ENCODE data around the gene RGS10.

Gene RGS10

DNA sequence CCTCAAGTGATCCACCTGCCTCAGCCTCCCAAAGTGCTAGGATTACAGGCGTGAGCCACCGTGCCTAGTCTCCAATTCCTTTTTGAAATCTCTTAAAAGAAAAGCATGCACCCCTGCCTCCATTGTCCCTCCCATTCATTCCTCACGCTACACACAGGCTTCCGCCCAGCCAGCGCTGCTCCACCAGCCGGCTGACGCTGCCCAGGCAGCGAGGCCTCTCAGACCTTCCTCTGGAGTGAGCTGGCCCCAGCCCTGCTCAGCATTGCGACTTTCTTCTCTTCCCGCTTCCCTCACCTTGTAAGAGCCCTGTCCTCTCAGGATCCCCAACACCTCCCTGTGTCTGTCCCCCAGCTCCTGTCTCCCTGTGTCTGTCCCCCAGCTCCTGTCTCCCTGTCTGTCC is 23.6 kb downstream of the RGS10 start:
- no peak overlapping the region for H3K4me3 ChIP-seq
- H3K27ac ChIP-seq = no peak overlapping the region
- no peak for DNase-seq
- intact Hi-C loops (cut with DNase I; ENCODE audit: low total_unique reads) = no loop called here
- H3K36me3 ChIP-seq = no peaks in the 10 kb centered on the region
- H3K27me3 ChIP-seq = no peaks in the 10 kb centered on the region
- no peaks in the 10 kb centered on the region for H3K4me1 ChIP-seq
- no peaks in the 10 kb centered on the region for H3K9me3 ChIP-seq
- TF ChIP-seq, protein P1, sequence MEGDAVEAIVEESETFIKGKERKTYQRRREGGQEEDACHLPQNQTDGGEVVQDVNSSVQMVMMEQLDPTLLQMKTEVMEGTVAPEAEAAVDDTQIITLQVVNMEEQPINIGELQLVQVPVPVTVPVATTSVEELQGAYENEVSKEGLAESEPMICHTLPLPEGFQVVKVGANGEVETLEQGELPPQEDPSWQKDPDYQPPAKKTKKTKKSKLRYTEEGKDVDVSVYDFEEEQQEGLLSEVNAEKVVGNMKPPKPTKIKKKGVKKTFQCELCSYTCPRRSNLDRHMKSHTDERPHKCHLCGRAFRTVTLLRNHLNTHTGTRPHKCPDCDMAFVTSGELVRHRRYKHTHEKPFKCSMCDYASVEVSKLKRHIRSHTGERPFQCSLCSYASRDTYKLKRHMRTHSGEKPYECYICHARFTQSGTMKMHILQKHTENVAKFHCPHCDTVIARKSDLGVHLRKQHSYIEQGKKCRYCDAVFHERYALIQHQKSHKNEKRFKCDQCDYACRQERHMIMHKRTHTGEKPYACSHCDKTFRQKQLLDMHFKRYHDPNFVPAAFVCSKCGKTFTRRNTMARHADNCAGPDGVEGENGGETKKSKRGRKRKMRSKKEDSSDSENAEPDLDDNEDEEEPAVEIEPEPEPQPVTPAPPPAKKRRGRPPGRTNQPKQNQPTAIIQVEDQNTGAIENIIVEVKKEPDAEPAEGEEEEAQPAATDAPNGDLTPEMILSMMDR (IDR thresholded peaks at IDR 0.05) = no peak

DNA sequence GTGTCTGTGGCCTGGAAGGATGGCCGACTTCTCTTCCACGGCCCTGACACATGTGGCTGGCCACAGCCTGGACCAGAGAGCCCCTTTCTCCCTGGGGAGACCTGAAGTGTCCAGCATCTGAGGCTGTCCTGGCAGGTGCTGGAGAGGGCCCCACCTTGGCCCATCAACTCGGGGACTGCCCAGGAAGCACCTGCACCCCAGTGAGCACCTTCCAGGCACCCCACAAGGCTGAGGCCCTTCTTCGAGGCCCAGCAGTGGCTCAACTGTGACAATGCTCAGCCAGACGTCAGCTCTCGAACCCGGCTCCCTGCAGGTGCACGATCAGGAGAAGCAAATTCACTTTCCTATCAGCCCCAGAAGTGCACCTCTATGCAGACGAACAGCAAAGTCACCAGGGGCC is 24.3 kb downstream of the RGS10 start:
- Histone ChIP-seq H3K4me1 (no peaks in the 10 kb centered on the region), H3K27ac (peak overlapping the region in 1 of 2 donors; percentile 27), H3K27me3 (no peaks in the 10 kb centered on the region), H3K36me3 (no peaks in the 10 kb centered on the region), H3K9me3 (no peaks in the 10 kb centered on the region), H3K4me3 (no peak overlapping the region)
- intact Hi-C loops (cut with DNase I; ENCODE audit: low total_unique reads) = no loop called here
- DNase-seq = no peak
- TF ChIP-seq, protein P1 (IDR thresholded peaks at IDR 0.05) = no peak

DNA sequence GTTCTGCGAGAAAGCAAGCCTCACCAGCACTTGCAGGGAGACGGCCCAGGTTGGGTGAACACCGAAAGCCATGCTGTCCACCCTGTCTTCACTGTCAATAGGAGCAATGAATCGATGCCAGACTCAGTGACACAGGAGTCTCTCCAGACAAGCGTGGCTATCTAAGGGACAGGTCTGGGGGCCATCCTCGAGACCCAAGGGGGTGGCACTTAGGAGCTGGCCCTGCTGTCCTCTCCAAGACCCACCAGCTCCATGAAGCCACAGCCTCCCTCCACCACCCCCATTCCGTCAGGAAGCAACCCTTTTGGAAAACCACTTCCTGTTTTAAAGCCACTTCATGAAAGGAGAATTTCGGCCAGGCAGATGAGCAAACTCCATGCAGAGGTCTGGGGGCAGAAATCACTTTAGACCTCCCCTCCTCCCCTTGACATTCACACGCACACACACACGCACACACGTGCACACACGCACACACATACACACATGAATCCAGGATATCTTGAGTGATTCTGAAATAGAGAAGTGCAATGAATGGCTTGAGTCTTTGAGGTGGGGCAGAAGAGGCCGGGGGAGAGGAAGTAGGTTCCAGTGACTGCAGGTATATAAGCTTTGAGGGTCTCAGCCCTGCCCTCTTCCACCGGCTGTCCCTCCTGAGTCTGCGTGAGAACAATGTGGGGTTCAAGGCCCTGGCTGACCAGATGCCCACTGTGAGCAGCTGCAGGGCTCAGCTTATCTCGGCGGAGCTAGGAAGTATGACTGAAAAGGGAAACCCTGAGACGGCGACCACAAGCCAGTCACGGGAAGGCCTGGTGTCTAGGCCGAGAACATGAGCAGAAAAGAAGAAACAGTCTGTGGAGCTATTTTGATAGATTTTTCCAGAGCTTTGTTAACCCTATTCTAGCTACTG is 25.0 kb downstream of the RGS10 start:
- no peaks in the 10 kb centered on the region for H3K27me3 ChIP-seq
- intact Hi-C loops (cut with DNase I; ENCODE audit: low total_unique reads) = no loop called here
- no peaks in the 10 kb centered on the region for H3K4me1 ChIP-seq
- no peak overlapping the region for H3K27ac ChIP-seq
- H3K36me3 ChIP-seq = no peaks in the 10 kb centered on the region
- TF ChIP-seq, protein P1 (IDR thresholded peaks at IDR 0.05) = no peak
- H3K9me3 ChIP-seq = no peaks in the 10 kb centered on the region
- H3K4me3 ChIP-seq = no peak overlapping the region
- DNase-seq = peak; percentile 57 to 71

DNA sequence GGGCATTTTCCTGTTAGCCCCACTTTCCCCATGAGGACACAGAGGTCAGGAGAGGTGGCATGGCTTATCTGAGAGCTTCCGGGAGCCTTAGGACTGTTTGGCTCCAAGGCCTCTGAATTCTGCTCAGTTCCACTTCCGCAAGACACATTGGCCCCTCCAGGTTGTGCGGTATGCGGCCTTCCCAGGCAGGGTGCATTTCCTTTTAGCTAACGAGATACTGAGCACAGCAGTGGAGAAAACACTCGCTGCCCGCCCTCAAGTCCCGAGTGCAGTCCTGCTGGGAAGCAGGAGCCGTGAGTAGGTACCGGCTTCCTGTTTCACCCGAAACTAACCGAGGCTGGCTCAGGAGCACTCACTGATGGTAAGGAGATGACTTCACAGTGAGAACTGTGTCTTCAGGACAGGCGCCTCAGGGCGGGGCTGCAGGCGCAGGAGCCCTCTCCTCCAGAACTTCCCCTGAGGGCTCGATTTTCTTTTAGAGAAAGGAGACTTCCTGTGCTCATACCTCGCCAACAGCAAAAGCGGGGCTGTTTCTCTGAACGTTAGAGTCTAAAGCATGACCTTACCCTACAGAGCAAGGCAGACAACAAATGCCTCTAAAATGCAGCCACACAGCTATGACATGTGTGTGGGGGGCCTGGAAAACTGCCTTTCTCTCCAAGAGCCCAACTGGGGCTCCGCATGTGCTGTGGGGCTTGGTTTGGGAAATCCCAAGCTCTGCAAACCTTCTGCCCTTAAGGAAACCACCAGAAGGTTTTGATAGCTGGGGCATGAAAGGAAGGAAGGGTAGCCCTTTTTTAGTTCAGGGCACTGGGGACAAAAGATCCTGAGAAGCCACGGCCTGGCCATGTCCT is 25.9 kb downstream of the RGS10 start:
- no peak overlapping the region for H3K4me3 ChIP-seq
- H3K27me3 ChIP-seq = no peaks in the 10 kb centered on the region
- H3K27ac ChIP-seq = no peak overlapping the region
- no peaks in the 10 kb centered on the region for H3K4me1 ChIP-seq
- peak in 1 of 2 donors; percentile 63 for DNase-seq
- intact Hi-C loops (cut with DNase I; ENCODE audit: low total_unique reads) = no loop called here
- TF ChIP-seq, protein P1 (IDR thresholded peaks at IDR 0.05) = no peak
- no peaks in the 10 kb centered on the region for H3K9me3 ChIP-seq
- no peaks in the 10 kb centered on the region for H3K36me3 ChIP-seq

DNA sequence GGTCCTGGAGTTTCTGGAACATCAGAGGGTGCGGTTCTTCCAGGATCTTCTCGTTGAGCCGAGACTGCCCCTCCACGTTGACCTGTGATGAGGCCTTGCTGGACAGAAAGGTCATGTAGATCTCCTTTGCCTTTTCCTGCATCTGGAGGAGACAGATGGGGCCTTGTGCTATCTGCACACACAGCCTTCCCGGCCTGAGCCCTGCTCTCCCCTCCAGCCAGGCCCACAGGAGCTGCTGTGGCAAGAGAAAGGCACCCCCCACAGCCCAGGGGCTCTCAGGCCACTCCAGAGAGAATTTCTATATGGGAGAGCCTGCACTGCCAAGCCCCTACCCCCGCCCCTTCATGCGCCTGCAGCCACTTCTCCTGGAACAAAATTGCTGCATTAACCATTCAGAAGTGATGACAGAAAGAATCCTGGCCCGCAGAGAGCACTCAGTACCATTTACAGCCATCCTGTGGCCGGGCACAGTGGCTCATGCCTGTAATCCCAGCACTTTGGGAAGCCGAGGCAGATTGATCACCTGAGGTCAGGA is 26.9 kb downstream of the RGS10 start:
- no peak for DNase-seq
- no peak overlapping the region for H3K4me3 ChIP-seq
- no peaks in the 10 kb centered on the region for H3K9me3 ChIP-seq
- H3K36me3 ChIP-seq = no peaks in the 10 kb centered on the region
- TF ChIP-seq, protein P1 (IDR thresholded peaks at IDR 0.05) = no peak
- intact Hi-C loops (cut with DNase I; ENCODE audit: low total_unique reads) = no loop called here
- H3K27ac ChIP-seq = no peak overlapping the region
- H3K4me1 ChIP-seq = peaks cover 0 to 2% (median 0%) of the 10 kb centered on the region in 4 donors
- no peaks in the 10 kb centered on the region for H3K27me3 ChIP-seq

Data from tibial artery (tissue), 4 donors.